Esophagus squamous epithelium (tissue), 4 donors: ENCODE data around the gene GNG13.

Experiments used
- CTCF ChIP-seq, 6 experiments: fragments of 450-650 bp in 4 of 6; fragments of 200-600 bp in 2 of 6; sonication (generic) in 2 of 6; IDR thresholded peaks; one replicate each; pipeline ENCODE4 v1.5.1; 2016 to 2019; ENCODE audit warnings: antibody characterized with exemption in 6 of 6, mild to moderate bottlenecking in 4 of 6, moderate library complexity in 4 of 6
- POLR2A ChIP-seq, 4 donors: fragments of 450-650 bp; IDR thresholded peaks; one replicate each; pipeline ENCODE4 v1.6.1; 2017; ENCODE audit warnings: antibody characterized with exemption in 4 of 4, mild to moderate bottlenecking in 4 of 4, moderate library complexity in 3 of 4

GRCh38 chr16:766008-766819 lies 34.3 kb downstream of the GNG13 start:
- TF ChIP-seq CTCF (IDR thresholded peaks at IDR 0.05) (no peak), POLR2A (IDR thresholded peaks at IDR 0.05) (no peak)
